Measurements from ENCODE around the gene COPS7B.

Gene COPS7B

DNA sequence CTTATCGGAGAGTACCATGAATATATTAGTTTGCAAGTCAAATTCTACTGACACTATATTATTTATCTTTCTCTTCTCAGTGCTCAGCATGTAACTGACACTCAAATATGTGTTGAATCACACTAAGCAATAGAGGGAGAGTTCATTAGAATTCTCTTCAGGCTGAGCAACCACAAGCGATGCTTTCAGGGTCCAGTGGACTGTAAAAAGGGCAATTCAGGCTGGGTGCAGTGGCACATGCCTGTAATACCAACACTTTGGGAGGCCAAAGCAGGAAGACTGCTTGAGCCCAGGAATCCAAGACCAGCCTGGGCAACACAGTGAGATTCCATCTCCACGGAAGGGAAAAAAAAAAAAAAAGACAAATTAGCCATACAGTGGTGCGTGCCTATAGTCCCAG is 21.5 kb upstream of the COPS7B start:
- no peaks in the 10 kb centered on the region for H3K27me3 ChIP-seq (ENCODE audit: low read length)
- H3K79me2 ChIP-seq (ENCODE audit: insufficient read depth, low read length): no peaks in the 10 kb centered on the region
- no peak overlapping the region for H2AFZ ChIP-seq (ENCODE audit: low read depth, low read length, severe bottlenecking)
- no peaks in the 10 kb centered on the region for H3K9me3 ChIP-seq (ENCODE audit: insufficient read depth, low read length)
- no peak overlapping the region for H3K9ac ChIP-seq (ENCODE audit: low read length)
- H3K36me3 ChIP-seq (ENCODE audit: low read length): no peaks in the 10 kb centered on the region
- H3K9me2 ChIP-seq (replicated peaks; ENCODE audit: insufficient read depth, low read length): no peaks in the 10 kb centered on the region
- no peak overlapping the region for H3K4me3 ChIP-seq (ENCODE audit: insufficient read depth, low read length, poor library complexity, severe bottlenecking)
- no peaks in the 10 kb centered on the region; the same call in 1 of the 2 replicates for H4K20me1 ChIP-seq (ENCODE audit: low read depth, low read length)
- no peak overlapping the region for H3K27ac ChIP-seq (ENCODE audit: low read depth, low read length)
- H3K4me2 ChIP-seq (ENCODE audit: low read depth, low read length, poor library complexity, severe bottlenecking): no peak overlapping the region
- no peak for TF ChIP-seq EZH2phosphoT487 (conservative IDR thresholded peaks at IDR 0.05; ENCODE audit: low read length)
- TF ChIP-seq, protein P1, sequence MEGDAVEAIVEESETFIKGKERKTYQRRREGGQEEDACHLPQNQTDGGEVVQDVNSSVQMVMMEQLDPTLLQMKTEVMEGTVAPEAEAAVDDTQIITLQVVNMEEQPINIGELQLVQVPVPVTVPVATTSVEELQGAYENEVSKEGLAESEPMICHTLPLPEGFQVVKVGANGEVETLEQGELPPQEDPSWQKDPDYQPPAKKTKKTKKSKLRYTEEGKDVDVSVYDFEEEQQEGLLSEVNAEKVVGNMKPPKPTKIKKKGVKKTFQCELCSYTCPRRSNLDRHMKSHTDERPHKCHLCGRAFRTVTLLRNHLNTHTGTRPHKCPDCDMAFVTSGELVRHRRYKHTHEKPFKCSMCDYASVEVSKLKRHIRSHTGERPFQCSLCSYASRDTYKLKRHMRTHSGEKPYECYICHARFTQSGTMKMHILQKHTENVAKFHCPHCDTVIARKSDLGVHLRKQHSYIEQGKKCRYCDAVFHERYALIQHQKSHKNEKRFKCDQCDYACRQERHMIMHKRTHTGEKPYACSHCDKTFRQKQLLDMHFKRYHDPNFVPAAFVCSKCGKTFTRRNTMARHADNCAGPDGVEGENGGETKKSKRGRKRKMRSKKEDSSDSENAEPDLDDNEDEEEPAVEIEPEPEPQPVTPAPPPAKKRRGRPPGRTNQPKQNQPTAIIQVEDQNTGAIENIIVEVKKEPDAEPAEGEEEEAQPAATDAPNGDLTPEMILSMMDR (IDR thresholded peaks at IDR 0.05; ENCODE audit: insufficient read depth, low read length, poor library complexity, severe bottlenecking): no peak
- 0 out of 2 replicates have a peak, but pooled peaks cover 8% of the 10 kb centered on the region for H3F3A ChIP-seq (ENCODE audit: insufficient read depth)

DNA sequence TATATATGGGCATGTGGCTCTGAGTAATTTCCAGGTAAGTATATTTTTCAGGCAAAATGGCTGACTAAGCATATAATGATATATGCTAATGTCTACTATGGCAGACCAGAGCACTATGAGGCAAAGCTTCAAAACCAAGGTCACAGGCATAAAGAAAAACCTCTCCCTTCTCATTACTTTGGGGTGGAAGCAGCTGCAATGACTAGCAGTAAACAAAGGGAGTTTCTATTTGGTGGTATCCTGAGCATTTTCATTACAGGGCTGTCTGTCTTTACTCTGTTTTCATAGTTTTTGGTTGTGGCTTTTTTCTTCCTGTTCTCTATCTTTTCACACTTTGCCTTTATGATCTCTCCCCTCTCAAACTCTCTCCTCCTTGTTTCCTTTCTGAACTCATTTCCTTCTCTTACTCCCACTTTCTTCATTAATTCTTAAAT is 20.7 kb upstream of the COPS7B start:
- TF ChIP-seq, protein P1 (IDR thresholded peaks at IDR 0.05; ENCODE audit: insufficient read depth, low read length, poor library complexity, severe bottlenecking): no peak
- no peak for TF ChIP-seq EZH2phosphoT487 (conservative IDR thresholded peaks at IDR 0.05; ENCODE audit: low read length)
- H3K27ac ChIP-seq (ENCODE audit: low read depth, low read length): no peak overlapping the region
- no peaks in the 10 kb centered on the region for H3K36me3 ChIP-seq (ENCODE audit: low read length)
- no peak overlapping the region for H3K4me2 ChIP-seq (ENCODE audit: low read depth, low read length, poor library complexity, severe bottlenecking)
- no peaks in the 10 kb centered on the region; the same call in 1 of the 2 replicates for H4K20me1 ChIP-seq (ENCODE audit: low read depth, low read length)
- H2AFZ ChIP-seq (ENCODE audit: low read depth, low read length, severe bottlenecking): no peak overlapping the region
- H3K4me3 ChIP-seq (ENCODE audit: insufficient read depth, low read length, poor library complexity, severe bottlenecking): no peak overlapping the region
- H3K9ac ChIP-seq (ENCODE audit: low read length): no peak overlapping the region
- no peaks in the 10 kb centered on the region for H3K79me2 ChIP-seq (ENCODE audit: insufficient read depth, low read length)
- H3K27me3 ChIP-seq (ENCODE audit: low read length): no peaks in the 10 kb centered on the region
- no peaks in the 10 kb centered on the region for H3K9me3 ChIP-seq (ENCODE audit: insufficient read depth, low read length)
- no peaks in the 10 kb centered on the region for H3K9me2 ChIP-seq (replicated peaks; ENCODE audit: insufficient read depth, low read length)
- 0 out of 2 replicates have a peak, but pooled peaks cover 3% of the 10 kb centered on the region for H3F3A ChIP-seq (ENCODE audit: insufficient read depth)

DNA sequence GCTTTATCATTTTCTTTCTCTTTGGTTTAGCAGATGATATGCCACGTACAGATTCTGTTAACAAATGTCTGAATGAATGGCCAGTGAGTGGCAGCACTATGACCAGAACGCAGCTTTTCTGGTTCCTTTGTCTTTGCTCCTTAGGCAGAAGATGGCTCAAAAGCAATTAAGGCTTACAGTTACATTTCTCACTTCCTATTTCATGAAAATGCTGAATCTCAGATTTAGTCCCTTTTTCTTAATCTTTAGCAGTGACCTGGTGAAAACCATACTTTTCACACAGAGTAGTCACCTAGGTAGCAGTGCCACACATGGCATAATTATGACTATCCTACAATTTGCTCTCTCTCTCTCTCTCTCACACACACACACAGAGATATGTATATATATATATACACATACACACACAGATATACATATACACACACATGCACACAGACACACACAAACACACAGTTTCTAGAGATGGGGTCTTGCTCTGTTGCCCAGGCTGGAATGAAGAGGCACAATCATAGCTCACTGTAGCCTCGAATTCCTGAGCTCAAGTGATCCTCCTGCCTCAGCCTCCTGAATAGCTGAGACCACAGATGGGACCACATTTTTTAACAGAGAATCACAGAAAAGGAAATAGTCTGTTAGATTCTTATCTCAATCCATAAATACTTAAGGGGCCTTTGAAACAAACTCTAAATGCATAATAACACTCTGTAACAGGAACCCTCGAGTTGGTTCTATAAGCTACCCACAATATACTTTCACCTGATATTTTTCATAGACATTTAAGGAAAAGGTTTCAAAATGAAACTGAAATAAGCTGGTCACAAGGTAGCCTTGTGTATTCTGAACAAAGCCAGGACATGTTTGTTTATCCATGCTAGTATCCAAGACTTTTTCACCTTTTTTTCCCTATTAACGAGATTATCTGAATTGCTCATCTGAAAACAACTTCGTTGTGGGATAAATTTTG is 16.8 kb upstream of the COPS7B start:
- Histone ChIP-seq H2AFZ (ENCODE audit: low read depth, low read length, severe bottlenecking) (no peak overlapping the region), H3K4me3 (ENCODE audit: insufficient read depth, low read length, poor library complexity, severe bottlenecking) (no peak overlapping the region), H3K36me3 (ENCODE audit: low read length) (no peaks in the 10 kb centered on the region), H4K20me1 (ENCODE audit: low read depth, low read length) (no peaks in the 10 kb centered on the region), H3K9ac (ENCODE audit: low read length) (no peak overlapping the region), H3K9me3 (ENCODE audit: insufficient read depth, low read length) (no peaks in the 10 kb centered on the region), H3K79me2 (ENCODE audit: insufficient read depth, low read length) (no peaks in the 10 kb centered on the region), H3K27me3 (ENCODE audit: low read length) (no peaks in the 10 kb centered on the region), H3K9me2 (replicated peaks; ENCODE audit: insufficient read depth, low read length) (no peaks in the 10 kb centered on the region), H3K27ac (ENCODE audit: low read depth, low read length) (no peak overlapping the region), H3K4me2 (ENCODE audit: low read depth, low read length, poor library complexity, severe bottlenecking) (no peak overlapping the region), H3F3A (ENCODE audit: insufficient read depth) (no peaks in the 10 kb centered on the region)
- TF ChIP-seq, protein P1 (IDR thresholded peaks at IDR 0.05; ENCODE audit: insufficient read depth, low read length, poor library complexity, severe bottlenecking): no peak
- no peak for TF ChIP-seq EZH2phosphoT487 (conservative IDR thresholded peaks at IDR 0.05; ENCODE audit: low read length)

All from SU-DHL-6 (cell line).